ENCODE measurements around the gene PNO1.

- TF ChIP-seq CTCF (IDR thresholded peaks at IDR 0.05 in 4 of 5, conservative IDR thresholded peaks at IDR 0.05 in 1 of 5) = no peak
- TF ChIP-seq POLR2A (IDR thresholded peaks at IDR 0.05) = no peak
Observed at GRCh38 chr2:68126561-68126960, 31.1 kb upstream of the PNO1 start.
